HG03432 (cell line): Measurements from ENCODE around the gene SLC28A3.

Experiments used
- ATAC-seq: cut with Tn5 transposase; IDR thresholded peaks from one replicate; pipeline ENCODE4 v1.9.1; 2021; ENCODE audit warnings: mild to moderate bottlenecking, moderate library complexity; ENCODE audit not compliant: unreplicated experiment

Gene SLC28A3

GRCh38 chr9:84300271-84300670, 40.3 kb downstream of the SLC28A3 start:
- ATAC-seq = no peak

GRCh38 chr9:84297162-84297821, 43.3 kb downstream of the SLC28A3 start:
- ATAC-seq = no peak

- peak; percentile 66 for ATAC-seq
These were observed 44.3 kb downstream of the SLC28A3 start for GRCh38 chr9:84296146-84296843.

GRCh38 chr9:84294241-84294950, 46.2 kb downstream of the SLC28A3 start:
- no peak for ATAC-seq

GRCh38 chr9:84293001-84293798, 47.4 kb downstream of the SLC28A3 start:
- peak; percentile 60 for ATAC-seq

- no peak for ATAC-seq
These were observed 55.2 kb downstream of the SLC28A3 start for GRCh38 chr9:84285381-84285780.

GRCh38 chr9:84283946-84284345, 56.6 kb downstream of the SLC28A3 start:
- no peak for ATAC-seq

GRCh38 chr9:84278130-84278529, 62.4 kb downstream of the SLC28A3 start:
- no peak for ATAC-seq

GRCh38 chr9:84277646-84278045, 62.9 kb downstream of the SLC28A3 start:
- no peak for ATAC-seq

GRCh38 chr9:84276741-84277140, 63.8 kb downstream of the SLC28A3 start:
- ATAC-seq = no peak

- ATAC-seq = no peak
These were observed 68.5 kb downstream of the SLC28A3 start for GRCh38 chr9:84271921-84272556.

GRCh38 chr9:84271531-84271900, 69.0 kb downstream of the SLC28A3 start:
- peak; percentile 96 for ATAC-seq

- peak; percentile 31 for ATAC-seq
These were observed 69.6 kb downstream of the SLC28A3 start for GRCh38 chr9:84270847-84271530.

- ATAC-seq = no peak
These were observed 74.4 kb downstream of the SLC28A3 start for GRCh38 chr9:84266087-84266561.

GRCh38 chr9:84264307-84265029, 76.1 kb downstream of the SLC28A3 start:
- ATAC-seq = no peak

- peak; percentile 82 for ATAC-seq
These were observed 79.3 kb downstream of the SLC28A3 start for GRCh38 chr9:84261070-84261746.

- ATAC-seq = no peak
These were observed 82.2 kb downstream of the SLC28A3 start for GRCh38 chr9:84258371-84258770.

- ATAC-seq = no peak
These were observed 84.9 kb downstream of the SLC28A3 start for GRCh38 chr9:84255696-84256095.

GRCh38 chr9:84254972-84255371, 85.6 kb downstream of the SLC28A3 start:
- ATAC-seq = no peak
